ENCODE measurements around the gene DISP2.

- TF ChIP-seq CTCF (conservative IDR thresholded peaks at IDR 0.05): no peak
- no peak for TF ChIP-seq ZFX (IDR thresholded peaks at IDR 0.05)
Measured at GRCh38 chr15:40328176-40328575, 29.8 kb upstream of the DISP2 start.

Measured in C4-2B (cell line).